ENCODE results near the gene GOLGB1.

GRCh38 chr3:121768452-121768851 lies 18.9 kb upstream of the GOLGB1 start:
- TF ChIP-seq ELK1 (IDR thresholded peaks at IDR 0.05; ENCODE audit: low read depth, low read length): no peak
- no peak for TF ChIP-seq SMC3 (IDR thresholded peaks at IDR 0.05; ENCODE audit: borderline replicate concordance, low read length)
- TF ChIP-seq POLR2A (IDR thresholded peaks at IDR 0.05; ENCODE audit: low read depth, low read length): no peak

Measured in GM12878 (cell line).